Right lobe of liver (tissue), 4 donors: ENCODE results near the gene GPAT3.

Source experiments
- CTCF ChIP-seq, 4 donors: fragments of 200-600 bp in 3 of 4; fragments of 450-650 bp in 1 of 4; IDR thresholded peaks; one replicate each; pipeline versions ENCODE4 v1.5.1 to v1.8.0; 2016 to 2022; ENCODE audit warnings: antibody characterized with exemption in 4 of 4, mild to moderate bottlenecking in 2 of 4
- POLR2A ChIP-seq: fragments of 450-650 bp; IDR thresholded peaks from one replicate; pipeline ENCODE4 v1.6.1; 2017; ENCODE audit warnings: antibody characterized with exemption, mild to moderate bottlenecking
- donor health status: DM: no; HTN: no; CAD: no.
- donor health status: DM: no; HTN: no; CAD: no.
- donor health status: DM: no; HTN: yes; CAD: no.

GRCh38 chr4:83599183-83599582, 63.3 kb downstream of the GPAT3 start:
- TF ChIP-seq CTCF (IDR thresholded peaks at IDR 0.05) (no peak), POLR2A (no peak)
